Hepatocyte (in vitro differentiated cells): Measurements from ENCODE around the gene MPP3.

Experiments used
- CTCF ChIP-seq: fragments of 200-600 bp; sonication (generic); IDR thresholded peaks from 2 replicates; pipeline ENCODE4 v1.5.1; 2016; ENCODE audit warnings: antibody characterized with exemption, mild to moderate bottlenecking; ENCODE audit not compliant: poor library complexity
- EZH2 ChIP-seq: fragments of 200-600 bp; sonication (generic); IDR thresholded peaks from 2 replicates; pipeline ENCODE4 v1.6.1; 2016; ENCODE audit warnings: antibody characterized with exemption, mild to moderate bottlenecking, borderline replicate concordance
- EZH2phosphoT487 ChIP-seq: fragments of 200-600 bp; sonication (generic); IDR thresholded peaks from one replicate; pipeline ENCODE4 v1.6.1; 2018; ENCODE audit warnings: antibody characterized with exemption, mild to moderate bottlenecking, low read depth, moderate library complexity; ENCODE audit not compliant: unreplicated experiment, severe bottlenecking

GRCh38 chr17:43881181-43881580, 48.2 kb upstream of the MPP3 start:
- TF ChIP-seq EZH2 (no peak), CTCF (no peak), EZH2phosphoT487 (no peak)
